Measurements from ENCODE around the gene LRRC74B.

The LRRC74B gene

DNA sequence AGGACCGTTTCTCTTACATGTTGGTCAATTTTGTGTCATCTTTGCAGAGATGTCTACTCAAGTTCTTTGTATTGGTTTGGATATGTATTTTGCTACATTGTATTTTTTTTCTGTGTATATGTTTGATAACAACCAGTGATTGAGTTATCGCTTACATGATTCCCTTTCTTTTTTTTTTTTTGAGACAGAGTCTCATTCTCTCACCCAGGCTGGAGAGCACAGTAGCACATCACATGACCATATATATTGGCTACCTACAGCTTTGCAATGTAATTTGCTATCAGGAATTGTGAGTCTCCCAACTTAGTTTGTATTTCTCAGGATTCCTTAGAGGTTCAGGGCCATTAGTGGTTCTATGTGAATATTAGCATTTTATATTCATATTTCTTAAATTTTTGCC lies 59.5 kb downstream of the LRRC74B start:
- no peak for DNase-seq

DNA sequence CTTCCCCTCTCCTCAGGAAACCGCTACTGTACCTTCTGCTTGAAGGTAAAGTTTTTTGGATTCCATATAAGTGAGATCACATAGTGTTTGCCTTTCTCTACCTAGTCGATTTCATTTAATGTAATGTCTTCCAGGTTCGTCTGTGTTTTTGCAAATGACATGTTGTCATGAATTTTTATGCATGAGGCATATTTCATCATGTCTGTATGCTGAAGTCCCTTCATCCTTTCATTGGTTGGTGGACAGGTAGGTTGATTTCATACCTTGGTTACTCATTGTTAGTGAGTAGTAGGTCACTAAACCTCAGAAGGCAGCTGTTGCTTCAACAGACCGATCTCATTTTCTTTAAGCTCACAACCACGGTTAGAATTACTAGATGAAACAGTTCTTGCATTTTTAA lies 60.3 kb downstream of the LRRC74B start:
- DNase-seq: no peak

DNA sequence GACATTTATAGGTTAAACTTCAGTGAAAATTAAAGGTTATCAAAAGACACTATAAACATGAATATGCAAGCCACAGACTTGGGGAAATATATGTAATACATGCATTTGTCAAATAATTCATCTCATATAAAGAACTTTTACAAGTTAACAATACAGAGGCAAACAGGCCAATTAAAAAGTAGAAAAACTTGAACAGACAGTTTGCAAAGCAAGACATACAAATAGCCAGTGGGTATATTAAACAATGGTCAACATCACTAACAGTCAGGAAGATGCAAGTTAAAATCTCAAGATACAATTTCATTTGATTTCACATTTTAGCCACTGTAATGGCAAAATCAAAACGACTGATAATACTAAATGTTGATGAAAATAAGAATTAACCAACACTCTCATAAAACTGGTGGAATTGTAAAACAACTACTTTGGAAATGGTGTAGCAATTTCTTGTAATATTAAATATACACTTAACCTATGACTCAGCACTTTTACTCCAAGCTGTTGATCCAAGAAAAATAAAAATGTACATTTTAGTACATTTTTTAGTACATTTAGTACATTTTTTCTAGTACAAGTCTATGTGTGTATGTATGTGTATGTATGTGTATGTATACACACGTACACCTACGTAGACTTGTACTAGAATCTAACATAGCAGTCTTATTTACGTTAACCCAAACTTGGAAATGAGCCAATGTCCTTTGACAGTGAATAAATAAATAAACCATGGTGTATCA lies 62.8 kb downstream of the LRRC74B start:
- DNase-seq: no peak
